A673 (cell line): ENCODE measurements around the gene SCYGR6. TPM values are rescaled to one million over a fixed set of nuclear protein-coding genes. Genes with fewer than 3 reads are reported as not detected.

Source experiments
- BruUV-seq: library from RNA; stranded (reverse); fragments of 400-500 nt; replicated peaks from 2 replicates; lab custom pipeline; 2021; lab: Mats Ljungman, UMichigan
- CTCF ChIA-PET: fragments of 300-600 bp; sonication (Branson Sonifier 250); formaldehyde crosslinking; loops from one replicate; lab custom pipeline; 2022; ENCODE audit warnings: antibody characterized with exemption; lab: Charles Lee
- POLR2A ChIA-PET: fragments of 300-600 bp; sonication (Branson Sonifier 250); formaldehyde crosslinking; loops from one replicate; lab custom pipeline; 2022; ENCODE audit warnings: antibody characterized with exemption; ENCODE audit not compliant: low non-redundant PET; lab: Charles Lee
- DNase-seq: peaks from one replicate; pipeline ENCODE4 v3.0.0-alpha.2; 2015; ENCODE audit warnings: low spot score
- H3K27ac ChIP-seq: fragments of 200-600 bp; sonication (generic); 2 replicates; pipeline ENCODE4 v1.5.1; 2016; ENCODE audit warnings: mixed run types, low read depth, mild to moderate bottlenecking, mixed read lengths, antibody characterized with exemption, low read length; ENCODE audit not compliant: poor library complexity, severe bottlenecking
- H3K27me3 ChIP-seq: fragments of 200-600 bp; sonication (generic); replicated peaks from 2 replicates; pipeline ENCODE4 v1.6.1; 2017; ENCODE audit warnings: mixed run types, low read depth, mild to moderate bottlenecking, mixed read lengths, antibody characterized with exemption, low read length; ENCODE audit not compliant: insufficient read depth, poor library complexity
- H3K36me3 ChIP-seq: fragments of 200-600 bp; sonication (generic); 2 replicates; pipeline ENCODE4 v1.6.1; 2016; ENCODE audit warnings: mixed run types, mild to moderate bottlenecking, mixed read lengths, antibody characterized with exemption, low read length; ENCODE audit not compliant: insufficient read depth, poor library complexity, severe bottlenecking
- H3K4me1 ChIP-seq: fragments of 200-600 bp; sonication (generic); 2 replicates; pipeline ENCODE4 v1.6.1; 2017; ENCODE audit warnings: mixed run types, mild to moderate bottlenecking, mixed read lengths, antibody characterized with exemption, low read length; ENCODE audit not compliant: insufficient read depth, poor library complexity, severe bottlenecking
- H3K4me3 ChIP-seq: fragments of 200-600 bp; sonication (generic); 2 replicates; pipeline ENCODE4 v1.5.1; 2016; ENCODE audit warnings: low read depth, mixed run types, mild to moderate bottlenecking, mixed read lengths, low read length; ENCODE audit not compliant: poor library complexity, severe bottlenecking
- H3K9me3 ChIP-seq: fragments of 200-600 bp; sonication (generic); 2 replicates; pipeline ENCODE4 v1.6.1; 2016; ENCODE audit warnings: mixed run types, low read depth, mild to moderate bottlenecking, mixed read lengths, antibody characterized with exemption, low read length; ENCODE audit not compliant: poor library complexity, severe bottlenecking
- EZH2 ChIP-seq: fragments of 200-600 bp; sonication (generic); IDR thresholded peaks from 2 replicates; pipeline ENCODE4 v1.6.1; 2017; ENCODE audit warnings: borderline replicate concordance, low read depth, mild to moderate bottlenecking, mixed read lengths, antibody characterized with exemption, low read length; ENCODE audit not compliant: poor library complexity, severe bottlenecking
- intact Hi-C: fragments of 100-400 bp; cut with micrococcal nuclease; formaldehyde crosslinking; loops from one replicate; pipeline ENCODE4 v1.10.0; 2022; ENCODE audit not compliant: unreplicated experiment
- total RNA-seq: library from RNA; stranded (reverse); gene quantifications from 2 replicates; pipeline ENCODE4 v1.2.3, GENCODE V29; 2021
- TF ChIP-seq, protein P1 (sequence below): fragments of 300-800, 200-600 bp; sonication (generic); conservative IDR thresholded peaks from 2 replicates; pipeline ENCODE4 v1.5.1; 2017; ENCODE audit warnings: low read depth, mild to moderate bottlenecking, antibody characterized with exemption, low read length, moderate library complexity, mixed read lengths

SCYGR6 gene
- total RNA-seq, 1 experiment from 2014 or later, result not detected

DNA sequence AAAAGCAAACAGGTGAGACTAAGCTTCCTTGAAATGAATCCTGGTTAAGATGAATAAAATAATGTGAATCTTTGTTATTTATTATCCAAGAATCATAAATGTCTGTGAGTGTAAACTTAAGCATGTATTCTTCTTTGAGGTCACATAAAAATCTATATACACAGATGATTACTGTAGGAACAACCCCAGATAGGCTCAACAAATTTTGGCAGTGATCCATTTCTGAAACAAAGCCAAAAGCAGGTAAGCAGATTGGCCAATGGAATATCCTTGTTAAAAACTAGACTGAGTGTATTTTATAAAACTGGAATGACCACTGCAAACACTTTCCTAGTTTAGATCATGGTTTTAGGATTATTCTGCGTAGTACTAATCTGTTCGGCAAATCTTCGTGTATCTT is 46.6 kb downstream of the SCYGR6 start:
- Histone ChIP-seq H3K4me3 (no peak overlapping the region), H3K36me3 (no peaks in the 10 kb centered on the region), H3K4me1 (no peaks in the 10 kb centered on the region), H3K9me3 (no peaks in the 10 kb centered on the region), H3K27me3 (no peaks in the 10 kb centered on the region), H3K27ac (no peak overlapping the region)
- intact Hi-C loops, result no loop called here
- no TSS peak for BruUV-seq
- no peak for DNase-seq
- ChIA-PET POLR2A (no interaction called here), CTCF (no interaction called here)
- TF ChIP-seq, protein P1, sequence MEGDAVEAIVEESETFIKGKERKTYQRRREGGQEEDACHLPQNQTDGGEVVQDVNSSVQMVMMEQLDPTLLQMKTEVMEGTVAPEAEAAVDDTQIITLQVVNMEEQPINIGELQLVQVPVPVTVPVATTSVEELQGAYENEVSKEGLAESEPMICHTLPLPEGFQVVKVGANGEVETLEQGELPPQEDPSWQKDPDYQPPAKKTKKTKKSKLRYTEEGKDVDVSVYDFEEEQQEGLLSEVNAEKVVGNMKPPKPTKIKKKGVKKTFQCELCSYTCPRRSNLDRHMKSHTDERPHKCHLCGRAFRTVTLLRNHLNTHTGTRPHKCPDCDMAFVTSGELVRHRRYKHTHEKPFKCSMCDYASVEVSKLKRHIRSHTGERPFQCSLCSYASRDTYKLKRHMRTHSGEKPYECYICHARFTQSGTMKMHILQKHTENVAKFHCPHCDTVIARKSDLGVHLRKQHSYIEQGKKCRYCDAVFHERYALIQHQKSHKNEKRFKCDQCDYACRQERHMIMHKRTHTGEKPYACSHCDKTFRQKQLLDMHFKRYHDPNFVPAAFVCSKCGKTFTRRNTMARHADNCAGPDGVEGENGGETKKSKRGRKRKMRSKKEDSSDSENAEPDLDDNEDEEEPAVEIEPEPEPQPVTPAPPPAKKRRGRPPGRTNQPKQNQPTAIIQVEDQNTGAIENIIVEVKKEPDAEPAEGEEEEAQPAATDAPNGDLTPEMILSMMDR, result no peak
- TF ChIP-seq EZH2, result no peak

DNA sequence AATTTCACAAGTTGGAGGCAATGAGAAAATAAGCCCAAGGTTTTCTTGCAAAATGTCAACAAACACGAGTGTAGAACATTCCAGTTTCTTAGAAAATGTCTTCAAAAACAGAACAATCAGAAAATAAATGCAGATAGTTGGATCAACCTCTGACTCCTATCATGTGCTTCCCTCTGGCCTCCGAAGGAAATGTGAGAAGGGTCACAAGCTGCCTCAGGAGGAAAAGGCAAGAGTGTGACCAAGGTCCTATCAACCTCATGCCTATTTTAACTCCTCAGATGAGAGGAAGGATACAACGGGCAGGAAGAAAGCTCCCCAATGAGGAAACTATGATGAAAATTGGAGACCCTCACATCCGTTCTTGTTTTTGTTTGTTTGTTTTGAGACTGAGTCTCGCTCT is 50.1 kb downstream of the SCYGR6 start:
- CTCF ChIA-PET, result interaction anchor here (1.0 kb wide), 1 partner anchor 16 kb away, joined by 5 read pairs; no protein-coding TSS in a partner anchor
- H3K4me1 ChIP-seq, result no peaks in the 10 kb centered on the region
- no TSS peak for BruUV-seq
- no peak for DNase-seq
- H3K4me3 ChIP-seq, result no peak overlapping the region
- H3K36me3 ChIP-seq, result no peaks in the 10 kb centered on the region
- no peaks in the 10 kb centered on the region for H3K9me3 ChIP-seq
- POLR2A ChIA-PET, result no interaction called here
- intact Hi-C loops, result no loop called here
- TF ChIP-seq, protein P1, result no peak
- TF ChIP-seq EZH2, result no peak
- no peaks in the 10 kb centered on the region for H3K27me3 ChIP-seq
- H3K27ac ChIP-seq, result no peak overlapping the region

Other genes with a start within 250 kb of the SCYGR6 start
- not detected in 2 replicates for gene SCYGR2, start 125.9 kb downstream of the SCYGR6 start, total RNA-seq
- not detected in 2 replicates for gene SCYGR3, start 109.9 kb downstream of the SCYGR6 start, total RNA-seq
- gene SCYGR4, start 107.3 kb downstream of the SCYGR6 start, total RNA-seq, result not detected in 2 replicates
- not detected in 2 replicates for gene SCYGR5, start 58.0 kb downstream of the SCYGR6 start, total RNA-seq
- 4.2 and 4.4 TPM in 2 replicates for gene SLC19A3, start 6.7 kb downstream of the SCYGR6 start, total RNA-seq
- gene SCYGR7, start 3.6 kb upstream of the SCYGR6 start, total RNA-seq, result not detected in 2 replicates
- not detected in 2 replicates for gene SCYGR8, start 21.1 kb upstream of the SCYGR6 start, total RNA-seq
- not detected in 2 replicates for gene CCL20, start 89.1 kb upstream of the SCYGR6 start, total RNA-seq
- gene DAW1, start 146.9 kb upstream of the SCYGR6 start, total RNA-seq, result 1.2 and 2.4 TPM in 2 replicates